SIG-M5 (cell line): ENCODE data around the gene UBAP2.

Source experiments
- DNase-seq: peaks from one replicate; lab custom pipeline; 2025; lab: John Stamatoyannopoulos, UW

UBAP2 gene

GRCh38 chr9:34048727-34049629, at the start of gene UBAP2:
Gene UBAP2, minus strand, starts transcription at chr9:34048887. Its CDS starts 31,739 bp downstream, at chr9:34017148.
- peak; percentile 73 for DNase-seq

GRCh38 chr9:34098307-34098706, 49.6 kb upstream of the UBAP2 start:
- DNase-seq, result no peak

- DNase-seq, result no peak
Measured at GRCh38 chr9:34097865-34098264, 49.2 kb upstream of the UBAP2 start.

GRCh38 chr9:34096751-34097150, 48.1 kb upstream of the UBAP2 start:
- DNase-seq, result no peak

- DNase-seq, result no peak
Measured at GRCh38 chr9:34093578-34093977, 44.9 kb upstream of the UBAP2 start.

- no peak for DNase-seq
Measured at GRCh38 chr9:34089311-34089710, 40.6 kb upstream of the UBAP2 start.

GRCh38 chr9:34087370-34087769, 38.7 kb upstream of the UBAP2 start:
- no peak for DNase-seq

GRCh38 chr9:34086864-34087263, 38.2 kb upstream of the UBAP2 start:
- DNase-seq, result no peak

GRCh38 chr9:34085581-34086500, 37.2 kb upstream of the UBAP2 start:
- DNase-seq, result no peak

GRCh38 chr9:34084562-34084961, 35.9 kb upstream of the UBAP2 start:
- DNase-seq, result no peak

- DNase-seq, result no peak
Measured at GRCh38 chr9:34079181-34079580, 30.5 kb upstream of the UBAP2 start.

- no peak for DNase-seq
Measured at GRCh38 chr9:34072868-34073590, 24.3 kb upstream of the UBAP2 start.

- DNase-seq, result no peak
Measured at GRCh38 chr9:34072410-34072809, 23.7 kb upstream of the UBAP2 start.

- no peak for DNase-seq
Measured at GRCh38 chr9:34070606-34071324, 22.1 kb upstream of the UBAP2 start.

- no peak for DNase-seq
Measured at GRCh38 chr9:34069831-34070230, 21.1 kb upstream of the UBAP2 start.

- no peak for DNase-seq
Measured at GRCh38 chr9:34065541-34065940, 16.9 kb upstream of the UBAP2 start.

- no peak for DNase-seq
Measured at GRCh38 chr9:34059954-34060353, 11.3 kb upstream of the UBAP2 start.

GRCh38 chr9:34059281-34059680, 10.6 kb upstream of the UBAP2 start:
- no peak for DNase-seq

- DNase-seq, result no peak
Measured at GRCh38 chr9:34049630-34050384, 1.1 kb upstream of the UBAP2 start.

GRCh38 chr9:34047864-34048726, 592 bp downstream of the UBAP2 start:
- DNase-seq, result peak; percentile 15
